ENCODE results near the gene CHCHD5. TPM values are rescaled to one million over a fixed set of nuclear protein-coding genes. Genes with fewer than 3 reads are reported as not detected.
A peak's percentile ranks its signal among the peaks of the same experiment; 100 is the strongest.
"Not testable (repeated sequence)": the region's sequence is repeated elsewhere in the genome, so short reads cannot be mapped to it uniquely, and the experiment has no call there.

Gene CHCHD5
- total RNA-seq (ENCODE audit: low replicate concordance) = 25.6 and 33.5 TPM in 2 replicates
- long read RNA-seq, transcript CHCHD5-201 (4 exons, 691 nt) = major isoform, 5 of 9 reads
- long read RNA-seq, partial matches to known transcripts = 0 of 9 reads
- long read RNA-seq, other reads (novel, unspliced or antisense) = 4 of 9 reads

GRCh38 chr2:112584134-112584890 lies at the start of gene CHCHD5:
Gene CHCHD5 (plus strand): TSS chr2:112584609. CDS start chr2:112584648, 39 bp downstream.
- H3K4me3 Mint-ChIP-seq = peak within 1 kb of the TSS; percentile 90
- peaks cover 8% of the 10 kb centered on the region for H3K36me3 Mint-ChIP-seq
- no peaks in the 10 kb centered on the region for H3K9me3 Mint-ChIP-seq
- DNase-seq (ENCODE audit: extremely low spot score, unreplicated experiment) = peak; percentile 92
- H3K4me1 Mint-ChIP-seq (ENCODE audit: unreplicated experiment) = peaks cover 14% of the 10 kb centered on the region
- H3K27me3 Mint-ChIP-seq = no peaks in the 10 kb centered on the region
- TF ChIP-seq CTCF (conservative IDR thresholded peaks at IDR 0.05) = peak; percentile 53
- H3K27ac Mint-ChIP-seq = peak within 1 kb of the TSS; percentile 100

GRCh38 chr2:112534826-112535225 lies 49.6 kb upstream of the CHCHD5 start:
- Mint-ChIP-seq H3K27me3 (no peaks in the 10 kb centered on the region), H3K9me3 (no peaks in the 10 kb centered on the region), H3K4me1 (ENCODE audit: unreplicated experiment) (no peaks in the 10 kb centered on the region), H3K4me3 (no peak overlapping the region), H3K27ac (no peak overlapping the region), H3K36me3 (peaks cover 17% of the 10 kb centered on the region)
- DNase-seq (ENCODE audit: extremely low spot score, unreplicated experiment) = no peak
- TF ChIP-seq CTCF (conservative IDR thresholded peaks at IDR 0.05) = no peak

- H3K27ac Mint-ChIP-seq; H3K27me3 Mint-ChIP-seq; H3K4me1 Mint-ChIP-seq (ENCODE audit: unreplicated experiment); H3K4me3 Mint-ChIP-seq; H3K9me3 Mint-ChIP-seq; DNase-seq (ENCODE audit: extremely low spot score, unreplicated experiment): not testable (repeated sequence)
- peaks cover 11% of the 10 kb centered on the region for H3K36me3 Mint-ChIP-seq
Observed at GRCh38 chr2:112536665-112537064, 47.7 kb upstream of the CHCHD5 start.

GRCh38 chr2:112539306-112539705 lies 45.1 kb upstream of the CHCHD5 start:
- DNase-seq (ENCODE audit: extremely low spot score, unreplicated experiment) = no peak
- Mint-ChIP-seq H3K4me3 (no peak overlapping the region), H3K27ac (no peak overlapping the region), H3K4me1 (ENCODE audit: unreplicated experiment) (no peaks in the 10 kb centered on the region), H3K36me3 (no peaks in the 10 kb centered on the region), H3K27me3 (no peaks in the 10 kb centered on the region), H3K9me3 (no peaks in the 10 kb centered on the region)
- TF ChIP-seq CTCF (conservative IDR thresholded peaks at IDR 0.05) = no peak

GRCh38 chr2:112540906-112541305 lies 43.5 kb upstream of the CHCHD5 start:
- H3K27me3 Mint-ChIP-seq = no peaks in the 10 kb centered on the region
- H3K27ac Mint-ChIP-seq = no peak overlapping the region
- TF ChIP-seq CTCF (conservative IDR thresholded peaks at IDR 0.05) = no peak
- no peaks in the 10 kb centered on the region for H3K9me3 Mint-ChIP-seq
- H3K4me3 Mint-ChIP-seq = no peak overlapping the region
- H3K4me1 Mint-ChIP-seq (ENCODE audit: unreplicated experiment) = no peaks in the 10 kb centered on the region
- no peaks in the 10 kb centered on the region for H3K36me3 Mint-ChIP-seq
- DNase-seq (ENCODE audit: extremely low spot score, unreplicated experiment) = no peak

- Mint-ChIP-seq H3K36me3 (no peaks in the 10 kb centered on the region), H3K4me3 (no peak overlapping the region), H3K27me3 (no peaks in the 10 kb centered on the region), H3K27ac (no peak overlapping the region), H3K9me3 (no peaks in the 10 kb centered on the region), H3K4me1 (ENCODE audit: unreplicated experiment) (no peaks in the 10 kb centered on the region)
- TF ChIP-seq CTCF (conservative IDR thresholded peaks at IDR 0.05) = no peak
- peak; percentile 81 for DNase-seq (ENCODE audit: extremely low spot score, unreplicated experiment)
Observed at GRCh38 chr2:112541315-112542122, 42.9 kb upstream of the CHCHD5 start.
